Measurements from ENCODE around the gene KIF18B.

The KIF18B gene

GRCh38 chr17:44947461-44948314 lies at the start of gene KIF18B:
KIF18B (minus strand) TSS chr17:44947773; CDS start chr17:44936344, 11,429 bp downstream.
- peak within 1 kb of the TSS; percentile 88 for H3K4me3 ChIP-seq (ENCODE audit: low read length)
- TF ChIP-seq CTCF (IDR thresholded peaks at IDR 0.05; ENCODE audit: insufficient read depth, low read depth, low read length, missing control alignments): no peak
- peak; percentile 96 for DNase-seq (ENCODE audit: low read depth)

GRCh38 chr17:44996304-44996703 lies 48.7 kb upstream of the KIF18B start:
- no peak overlapping the region for H3K4me3 ChIP-seq (ENCODE audit: low read length)
- TF ChIP-seq CTCF (IDR thresholded peaks at IDR 0.05; ENCODE audit: insufficient read depth, low read depth, low read length, missing control alignments): no peak
- DNase-seq (ENCODE audit: low read depth): no peak

- TF ChIP-seq CTCF (IDR thresholded peaks at IDR 0.05; ENCODE audit: insufficient read depth, low read depth, low read length, missing control alignments): no peak
- no peak for DNase-seq (ENCODE audit: low read depth)
- no peak overlapping the region for H3K4me3 ChIP-seq (ENCODE audit: low read length)
Measured at GRCh38 chr17:44995436-44996001, 47.9 kb upstream of the KIF18B start.

GRCh38 chr17:44992242-44992939 lies 44.8 kb upstream of the KIF18B start:
- no peak for DNase-seq (ENCODE audit: low read depth)
- no peak overlapping the region for H3K4me3 ChIP-seq (ENCODE audit: low read length)
- TF ChIP-seq CTCF (IDR thresholded peaks at IDR 0.05; ENCODE audit: insufficient read depth, low read depth, low read length, missing control alignments): no peak

GRCh38 chr17:44990994-44991393 lies 43.4 kb upstream of the KIF18B start:
- no peak overlapping the region for H3K4me3 ChIP-seq (ENCODE audit: low read length)
- DNase-seq (ENCODE audit: low read depth): no peak
- no peak for TF ChIP-seq CTCF (IDR thresholded peaks at IDR 0.05; ENCODE audit: insufficient read depth, low read depth, low read length, missing control alignments)

- no peak for TF ChIP-seq CTCF (IDR thresholded peaks at IDR 0.05; ENCODE audit: insufficient read depth, low read depth, low read length, missing control alignments)
Measured at GRCh38 chr17:44989552-44990138, 42.1 kb upstream of the KIF18B start.

More at GRCh38 chr17:44989552-44990138, 42.1 kb upstream of the KIF18B start:
- no peak overlapping the region for H3K4me3 ChIP-seq (ENCODE audit: low read length)
- DNase-seq (ENCODE audit: low read depth): no peak

Data from epithelial cell of esophagus (primary cell).